Right hindlimb (tissue), 1 donor: Measurements from ENCODE around the gene BSG.
A peak's percentile ranks its signal among the peaks of the same experiment; 100 is the strongest.

Experiments
- DNase-seq: peaks from one replicate; pipeline ENCODE4 v3.0.0-alpha.2; 2018

BSG gene

DNA sequence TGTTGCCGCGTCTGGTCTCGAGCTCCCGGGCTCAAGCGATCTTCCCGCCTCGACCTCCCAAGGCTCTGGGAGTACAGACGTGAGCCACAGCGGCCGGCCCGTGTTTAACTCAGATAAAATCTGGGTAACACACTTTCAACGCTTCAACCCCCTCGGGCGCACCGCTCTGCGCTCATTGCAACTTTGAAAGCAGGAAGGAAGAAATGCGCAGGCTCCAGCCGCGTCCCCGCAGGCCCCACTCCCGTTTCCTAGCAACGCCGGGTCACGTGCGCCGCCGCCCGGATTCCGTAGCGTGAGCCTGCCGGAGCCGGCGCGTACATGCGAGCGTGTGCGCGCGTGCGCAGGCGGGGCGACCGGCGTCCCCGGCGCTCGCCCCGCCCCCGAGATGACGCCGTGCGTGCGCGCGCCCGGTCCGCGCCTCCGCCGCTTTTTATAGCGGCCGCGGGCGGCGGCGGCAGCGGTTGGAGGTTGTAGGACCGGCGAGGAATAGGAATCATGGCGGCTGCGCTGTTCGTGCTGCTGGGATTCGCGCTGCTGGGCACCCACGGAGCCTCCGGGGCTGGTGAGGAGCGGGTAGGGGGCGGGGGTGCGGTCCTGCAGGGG, at the start of gene BSG:
Gene BSG (plus strand): TSS at position 457 of the 603 bp plus-strand sequence. CDS start 39 bp downstream, at position 496.
- DNase-seq, result peak; percentile 98

- peak; percentile 17 for DNase-seq
These were observed 49.7 kb upstream of the BSG start for GRCh38 chr19:522726-523125.

- no peak for DNase-seq
These were observed 48.2 kb upstream of the BSG start for GRCh38 chr19:524062-524674.

DNA sequence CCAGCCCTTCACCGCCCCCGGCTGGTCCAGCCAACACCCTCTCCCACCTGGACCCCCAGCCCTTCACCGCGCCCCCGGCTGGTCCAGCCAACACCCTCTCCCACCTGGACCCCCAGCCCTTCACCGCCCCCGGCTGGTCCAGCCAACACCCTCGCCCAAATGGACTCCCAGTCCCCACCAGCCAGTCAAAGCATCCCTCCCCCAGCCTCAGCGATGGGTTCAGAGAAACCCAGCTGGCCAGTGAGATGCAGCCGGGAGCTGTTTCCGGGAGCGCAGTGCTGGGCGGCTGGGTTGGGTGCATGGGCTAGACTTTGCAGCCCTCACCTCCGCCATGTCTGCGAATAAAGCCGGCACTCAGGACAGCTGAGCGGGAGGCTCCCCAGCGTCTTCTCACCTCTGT, 47.4 kb upstream of the BSG start:
- DNase-seq, result peak; percentile 23

DNA sequence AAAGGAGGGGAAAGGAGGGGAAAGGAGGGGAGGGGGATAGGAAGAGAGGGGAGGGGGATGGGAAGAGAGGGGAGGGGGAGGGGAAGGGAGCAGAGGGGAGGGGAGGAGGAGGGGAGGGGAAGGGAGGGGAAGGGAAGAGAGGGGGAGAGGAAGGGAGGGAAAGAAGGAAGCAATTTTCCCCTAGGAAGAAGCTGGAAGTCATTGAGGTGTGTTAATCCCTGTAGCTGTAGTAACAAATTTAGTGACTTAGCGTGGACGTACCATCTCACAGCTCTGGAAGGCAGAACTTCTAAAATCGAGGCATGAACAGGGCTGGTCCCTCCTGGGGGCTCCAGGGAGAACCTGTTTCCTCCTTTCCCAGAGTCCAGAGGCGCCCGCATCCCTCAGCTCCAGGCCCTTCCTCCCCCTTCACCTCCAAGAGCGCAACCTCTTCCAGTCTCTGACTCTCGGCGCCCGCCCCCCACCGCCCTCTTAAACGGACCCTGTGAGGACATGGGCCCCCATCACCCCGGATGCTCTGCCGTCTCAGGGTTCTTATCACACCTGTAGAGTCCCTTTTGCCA, 46.5 kb upstream of the BSG start:
- DNase-seq, result no peak

GRCh38 chr19:530134-531008, 42.0 kb upstream of the BSG start:
- DNase-seq, result no peak

GRCh38 chr19:531009-531752, 41.2 kb upstream of the BSG start:
- DNase-seq, result peak; percentile 92

GRCh38 chr19:531753-532560, 40.4 kb upstream of the BSG start, which contains the start of gene CDC34:
Gene CDC34 (plus strand): TSS chr19:531760. CDS start chr19:531932, 172 bp downstream.
- DNase-seq, result no peak

GRCh38 chr19:532561-533363, 39.6 kb upstream of the BSG start:
- DNase-seq, result peak; percentile 82

DNA sequence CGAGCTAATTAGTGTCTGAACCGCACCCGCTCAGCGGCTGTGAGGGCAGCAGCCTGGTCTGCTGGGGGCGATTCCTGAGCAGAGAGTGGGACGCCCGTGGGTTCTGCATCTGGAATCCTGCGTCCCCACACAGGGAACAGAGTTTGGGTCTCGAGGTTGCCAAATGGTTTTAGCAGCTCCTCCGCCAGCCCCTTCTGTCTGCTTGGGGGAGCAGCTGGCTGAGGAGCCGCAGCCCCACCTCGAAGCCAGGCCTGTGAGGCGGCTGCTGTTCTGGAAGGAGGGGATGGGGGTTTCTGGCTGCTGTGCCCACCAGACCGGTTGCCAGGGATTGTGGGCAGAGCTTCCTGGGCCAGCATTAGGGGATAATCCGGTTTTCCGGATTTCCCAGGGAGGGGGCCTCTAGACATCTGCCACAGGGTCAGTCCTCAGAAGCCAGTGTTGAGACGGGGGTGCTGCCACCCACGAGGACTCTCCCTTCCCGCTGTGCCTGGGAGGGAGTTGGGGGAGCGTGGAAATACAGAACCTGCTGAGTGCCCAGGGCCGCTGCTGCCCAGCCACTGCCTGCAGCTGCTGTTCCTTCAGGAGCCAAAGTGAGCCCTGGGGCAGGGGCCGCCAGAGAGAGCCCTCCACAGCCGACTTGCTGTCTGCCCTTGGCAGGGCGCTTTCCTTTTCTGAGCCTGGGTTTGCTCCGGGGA, 38.9 kb upstream of the BSG start:
- DNase-seq, result no peak

- DNase-seq, result no peak
These were observed 38.3 kb upstream of the BSG start for GRCh38 chr19:534088-534487.

- DNase-seq, result peak; percentile 18
These were observed 37.2 kb upstream of the BSG start for GRCh38 chr19:535017-535835.

DNA sequence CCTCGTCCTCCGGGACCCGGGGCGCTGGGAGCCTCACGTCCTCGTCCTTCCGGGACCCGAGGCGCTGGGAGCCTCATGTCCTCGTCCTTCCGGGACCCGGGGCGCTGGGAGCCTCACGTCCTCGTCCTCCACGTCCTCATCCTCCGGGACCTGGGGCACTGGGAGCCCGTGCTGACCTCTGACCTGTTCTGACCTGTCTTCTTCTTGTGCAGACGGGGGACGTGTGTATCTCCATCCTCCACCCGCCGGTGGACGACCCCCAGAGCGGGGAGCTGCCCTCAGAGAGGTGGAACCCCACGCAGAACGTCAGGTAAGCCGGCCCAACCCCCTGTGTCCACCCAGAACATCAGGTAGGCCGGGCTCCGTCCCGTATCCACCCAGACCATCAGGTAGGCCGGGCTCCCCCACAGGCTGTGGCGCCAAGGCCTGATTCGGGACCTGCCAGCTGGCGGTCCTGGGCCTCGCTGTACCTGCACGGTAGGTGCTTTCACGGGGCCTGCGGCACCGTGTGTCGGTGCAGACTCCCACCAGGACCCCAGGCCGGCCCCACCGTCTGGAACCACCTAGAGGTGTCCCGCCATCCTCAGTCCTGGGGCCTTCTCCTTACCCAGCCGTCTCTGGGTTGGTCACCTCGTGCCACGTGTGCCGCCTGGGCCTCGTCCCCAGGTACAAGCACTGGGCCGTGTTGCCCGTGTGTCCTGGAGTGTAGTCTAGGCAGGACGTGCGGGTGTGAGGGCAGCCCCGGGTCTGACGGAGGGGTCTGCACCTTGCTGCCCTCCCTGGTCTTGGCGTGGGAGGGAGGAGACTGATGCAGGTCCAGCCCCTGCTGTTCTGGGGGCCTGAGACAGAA, 36.1 kb upstream of the BSG start:
- peak; percentile 14 for DNase-seq

GRCh38 chr19:536881-537404, 35.5 kb upstream of the BSG start:
- no peak for DNase-seq

DNA sequence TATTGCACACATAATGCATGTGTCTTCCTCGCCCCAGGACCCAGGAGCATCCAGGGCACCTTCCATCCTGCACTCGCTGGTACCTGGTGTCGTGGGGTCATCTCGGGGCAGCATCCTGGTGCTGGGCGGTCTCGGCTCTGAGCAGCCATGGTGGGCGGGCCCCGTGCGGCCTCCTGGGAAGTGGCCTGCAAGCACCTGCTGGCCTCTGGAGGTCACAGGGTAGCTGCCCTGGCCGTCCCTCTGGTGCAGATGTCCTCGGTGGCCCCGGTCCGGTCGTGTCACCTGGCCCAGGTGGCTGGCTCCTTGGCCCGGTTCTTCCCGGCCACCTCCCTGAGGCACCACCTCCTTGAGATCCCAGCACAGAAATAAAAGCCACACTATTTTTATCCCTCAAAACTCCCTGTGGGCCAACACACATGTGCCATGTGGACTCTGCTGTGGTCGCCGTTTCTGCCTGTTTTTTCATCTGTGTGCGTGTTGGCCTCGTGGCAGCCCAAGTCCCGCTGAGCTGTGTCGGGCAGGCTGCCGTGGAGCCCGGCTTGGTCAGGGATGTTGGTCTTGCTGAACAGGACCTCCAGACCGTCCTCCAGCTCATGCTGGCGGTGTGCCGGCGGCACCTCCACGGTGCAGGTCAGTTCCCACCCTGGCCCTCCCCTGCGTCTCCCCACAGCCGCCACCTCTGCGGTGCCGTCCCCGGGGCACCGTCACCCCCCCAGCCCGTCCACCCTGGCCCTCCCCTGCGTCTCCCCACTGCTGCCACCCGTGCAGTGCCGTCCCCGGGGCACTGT, 33.6 kb upstream of the BSG start:
- DNase-seq, result peak; percentile 15

GRCh38 chr19:539429-540030, 32.9 kb upstream of the BSG start:
- peak; percentile 17 for DNase-seq
